GM10248 (cell line): ENCODE data around the gene HUWE1.

Experiments used
- CTCF ChIA-PET: fragments of 300-600 bp; sonication (Branson Sonifier 250); formaldehyde crosslinking; extraction: SDS; loops from one replicate; lab custom pipeline; 2021; ENCODE audit warnings: antibody characterized with exemption; lab: Yijun Ruan, JAX
- POLR2A ChIA-PET: fragments of 350-650 bp; sonication (Branson Sonifier 250); formaldehyde crosslinking; extraction: SDS; loops from one replicate; lab custom pipeline; 2020; ENCODE audit warnings: antibody characterized with exemption; lab: Yijun Ruan, JAX
- DNase-seq: peaks from one replicate; pipeline ENCODE4 v3.0.0; 2012; ENCODE audit errors: extremely low spot score
- TF ChIP-seq, protein P1 (sequence below): IDR thresholded peaks from 2 replicates; pipeline ENCODE4 v1.5.1; 2012; ENCODE audit warnings: mild to moderate bottlenecking, low read depth; ENCODE audit errors: extremely low read depth, missing control alignments, control extremely low read depth

Gene HUWE1

GRCh38 chrX:53688300-53688699 is 1.8 kb upstream of the HUWE1 start:
- POLR2A ChIA-PET = no interaction called here
- DNase-seq = no peak
- TF ChIP-seq, protein P1, sequence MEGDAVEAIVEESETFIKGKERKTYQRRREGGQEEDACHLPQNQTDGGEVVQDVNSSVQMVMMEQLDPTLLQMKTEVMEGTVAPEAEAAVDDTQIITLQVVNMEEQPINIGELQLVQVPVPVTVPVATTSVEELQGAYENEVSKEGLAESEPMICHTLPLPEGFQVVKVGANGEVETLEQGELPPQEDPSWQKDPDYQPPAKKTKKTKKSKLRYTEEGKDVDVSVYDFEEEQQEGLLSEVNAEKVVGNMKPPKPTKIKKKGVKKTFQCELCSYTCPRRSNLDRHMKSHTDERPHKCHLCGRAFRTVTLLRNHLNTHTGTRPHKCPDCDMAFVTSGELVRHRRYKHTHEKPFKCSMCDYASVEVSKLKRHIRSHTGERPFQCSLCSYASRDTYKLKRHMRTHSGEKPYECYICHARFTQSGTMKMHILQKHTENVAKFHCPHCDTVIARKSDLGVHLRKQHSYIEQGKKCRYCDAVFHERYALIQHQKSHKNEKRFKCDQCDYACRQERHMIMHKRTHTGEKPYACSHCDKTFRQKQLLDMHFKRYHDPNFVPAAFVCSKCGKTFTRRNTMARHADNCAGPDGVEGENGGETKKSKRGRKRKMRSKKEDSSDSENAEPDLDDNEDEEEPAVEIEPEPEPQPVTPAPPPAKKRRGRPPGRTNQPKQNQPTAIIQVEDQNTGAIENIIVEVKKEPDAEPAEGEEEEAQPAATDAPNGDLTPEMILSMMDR = no peak

DNA sequence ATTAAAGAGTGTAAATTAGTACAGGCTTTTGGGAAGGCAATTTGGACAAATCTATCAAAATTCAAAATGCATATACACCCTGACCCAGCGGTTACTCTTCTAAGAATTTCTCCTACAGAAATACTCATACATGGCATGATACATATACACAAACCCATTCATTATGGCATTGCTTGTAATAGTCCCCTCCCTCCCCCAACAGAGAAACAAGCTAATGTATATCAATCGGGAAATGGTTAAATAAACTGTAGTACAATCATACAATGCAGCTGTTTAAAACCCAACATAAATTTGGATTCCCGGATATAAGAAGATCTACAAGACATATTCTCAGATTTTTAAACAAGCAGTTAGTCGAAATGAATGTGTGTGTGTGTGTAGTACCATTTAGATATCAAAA is 808 bp downstream of the HUWE1 start:
- no peak for DNase-seq
- TF ChIP-seq, protein P1 = no peak
- ChIA-PET POLR2A (interaction anchor here (1.2 to 1.5 kb wide), 2 partner anchors 29 to 263 kb away, joined by 3 to 7 read pairs; partner anchors contain the start of genes RIBC1 and SMC1A), CTCF (interaction anchor here (1.2 kb wide), 1 partner anchor 29 kb away, joined by 4 read pairs; no protein-coding TSS in a partner anchor)

More at GRCh38 chrX:53688300-53688699, 1.8 kb upstream of the HUWE1 start:
- CTCF ChIA-PET = no interaction called here

- ChIA-PET POLR2A (interaction anchor here (0.8 to 1.2 kb wide), 3 partner anchors 15 to 358 kb away, joined by 3 to 4 read pairs (median 4); no protein-coding TSS in a partner anchor), CTCF (interaction anchor here (1.5 kb wide), 1 partner anchor 147 kb away, joined by 4 read pairs; no protein-coding TSS in a partner anchor)
- no peak for DNase-seq
- TF ChIP-seq, protein P1 = no peak
Observed at GRCh38 chrX:53684415-53685192, 1.9 kb downstream of the HUWE1 start.

DNA sequence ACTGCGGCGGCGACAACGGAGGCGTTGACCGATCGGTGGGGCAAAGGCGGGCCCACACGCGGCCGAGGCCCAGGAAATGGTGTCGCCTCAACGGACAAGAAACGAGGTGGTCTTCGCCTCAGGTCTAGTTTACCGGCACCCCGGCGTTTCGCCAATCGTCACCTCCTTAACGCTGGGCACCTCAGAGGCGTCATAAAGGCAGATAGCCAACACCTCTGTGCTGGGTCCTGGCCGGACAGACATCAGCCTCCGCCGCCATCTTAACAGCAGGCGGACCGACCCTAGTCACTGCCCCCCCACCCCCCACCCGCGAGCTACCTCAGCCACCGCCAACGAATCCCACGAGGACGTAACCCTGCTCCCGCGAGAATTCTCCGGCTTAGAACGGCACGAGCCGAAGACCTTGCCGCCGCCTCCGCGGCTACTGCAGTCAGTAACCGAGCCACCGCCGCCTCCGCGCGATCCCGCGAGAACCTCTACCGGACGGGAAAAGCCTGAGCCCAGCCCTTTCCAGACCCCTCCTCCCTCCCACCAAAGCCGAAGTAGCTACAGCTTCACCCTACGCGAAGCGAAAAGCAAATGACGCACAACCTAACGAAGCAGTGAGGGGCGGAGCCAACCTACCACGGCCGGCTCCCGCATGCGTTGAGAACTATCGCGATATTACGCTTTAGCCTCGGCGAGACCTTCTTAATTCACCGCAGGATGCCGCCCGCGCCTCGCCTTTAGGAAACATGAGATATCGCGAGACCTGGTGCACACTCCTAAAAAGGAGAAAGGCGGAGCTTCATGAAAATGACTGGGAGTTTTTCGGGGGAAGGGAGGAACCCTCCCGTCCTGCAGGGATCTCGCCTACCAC is 2.7 kb downstream of the HUWE1 start:
- CTCF ChIA-PET = interaction anchor here (1.5 kb wide), 1 partner anchor 148 kb away, joined by 4 read pairs; no protein-coding TSS in a partner anchor
- TF ChIP-seq, protein P1 = no peak
- POLR2A ChIA-PET = interaction anchor here (0.8 to 1.2 kb wide), 3 partner anchors 14 to 359 kb away, joined by 3 to 4 read pairs (median 4); no protein-coding TSS in a partner anchor
- peak; percentile 81 for DNase-seq

- ChIA-PET POLR2A (interaction anchor here (0.6 kb wide), 1 partner anchor 11 kb away, joined by 7 read pairs; no protein-coding TSS in a partner anchor), CTCF (no interaction called here)
- TF ChIP-seq, protein P1 = no peak
- peak; percentile 16 for DNase-seq
Observed at GRCh38 chrX:53682885-53683555, 3.5 kb downstream of the HUWE1 start.

DNA sequence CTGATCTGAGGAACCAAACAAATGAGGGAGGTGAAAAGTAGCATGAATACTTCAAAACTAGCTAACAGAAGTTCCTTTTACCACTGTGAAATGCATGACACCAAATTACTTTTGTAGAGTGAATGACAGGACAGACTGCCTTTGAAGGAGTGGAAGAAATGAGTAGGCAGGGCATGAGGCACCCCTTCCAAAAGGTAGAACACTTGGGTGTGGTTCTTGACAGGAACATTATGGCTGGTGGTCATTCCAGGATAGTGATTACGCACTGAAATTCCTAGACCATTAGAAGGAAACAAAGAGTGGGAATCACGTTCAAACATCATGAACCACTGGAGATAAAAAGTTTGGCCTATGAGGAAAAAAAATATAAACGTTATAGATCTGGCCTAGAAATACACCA is 4.9 kb downstream of the HUWE1 start:
- no peak for DNase-seq
- ChIA-PET POLR2A (no interaction called here), CTCF (no interaction called here)
- TF ChIP-seq, protein P1 = no peak
